A673 (cell line): ENCODE measurements around the gene RIMS3. TPM values are rescaled to one million over a fixed set of nuclear protein-coding genes. Genes with fewer than 3 reads are reported as not detected.

Source experiments
- BruUV-seq: library from RNA; stranded (reverse); fragments of 400-500 nt; replicated peaks from 2 replicates; lab custom pipeline; 2021; lab: Mats Ljungman, UMichigan
- CTCF ChIA-PET: fragments of 300-600 bp; sonication (Branson Sonifier 250); formaldehyde crosslinking; loops from one replicate; lab custom pipeline; 2022; ENCODE audit warnings: antibody characterized with exemption; lab: Charles Lee
- POLR2A ChIA-PET: fragments of 300-600 bp; sonication (Branson Sonifier 250); formaldehyde crosslinking; loops from one replicate; lab custom pipeline; 2022; ENCODE audit warnings: antibody characterized with exemption; ENCODE audit not compliant: low non-redundant PET; lab: Charles Lee
- DNase-seq: peaks from one replicate; pipeline ENCODE4 v3.0.0-alpha.2; 2015; ENCODE audit warnings: low spot score
- H3K27ac ChIP-seq: fragments of 200-600 bp; sonication (generic); 2 replicates; pipeline ENCODE4 v1.5.1; 2016; ENCODE audit warnings: mixed run types, low read depth, mild to moderate bottlenecking, mixed read lengths, antibody characterized with exemption, low read length; ENCODE audit not compliant: poor library complexity, severe bottlenecking
- H3K27me3 ChIP-seq: fragments of 200-600 bp; sonication (generic); replicated peaks from 2 replicates; pipeline ENCODE4 v1.6.1; 2017; ENCODE audit warnings: mixed run types, low read depth, mild to moderate bottlenecking, mixed read lengths, antibody characterized with exemption, low read length; ENCODE audit not compliant: insufficient read depth, poor library complexity
- H3K36me3 ChIP-seq: fragments of 200-600 bp; sonication (generic); 2 replicates; pipeline ENCODE4 v1.6.1; 2016; ENCODE audit warnings: mixed run types, mild to moderate bottlenecking, mixed read lengths, antibody characterized with exemption, low read length; ENCODE audit not compliant: insufficient read depth, poor library complexity, severe bottlenecking
- H3K4me1 ChIP-seq: fragments of 200-600 bp; sonication (generic); 2 replicates; pipeline ENCODE4 v1.6.1; 2017; ENCODE audit warnings: mixed run types, mild to moderate bottlenecking, mixed read lengths, antibody characterized with exemption, low read length; ENCODE audit not compliant: insufficient read depth, poor library complexity, severe bottlenecking
- H3K4me3 ChIP-seq: fragments of 200-600 bp; sonication (generic); 2 replicates; pipeline ENCODE4 v1.5.1; 2016; ENCODE audit warnings: low read depth, mixed run types, mild to moderate bottlenecking, mixed read lengths, low read length; ENCODE audit not compliant: poor library complexity, severe bottlenecking
- H3K9me3 ChIP-seq: fragments of 200-600 bp; sonication (generic); 2 replicates; pipeline ENCODE4 v1.6.1; 2016; ENCODE audit warnings: mixed run types, low read depth, mild to moderate bottlenecking, mixed read lengths, antibody characterized with exemption, low read length; ENCODE audit not compliant: poor library complexity, severe bottlenecking
- EZH2 ChIP-seq: fragments of 200-600 bp; sonication (generic); IDR thresholded peaks from 2 replicates; pipeline ENCODE4 v1.6.1; 2017; ENCODE audit warnings: borderline replicate concordance, low read depth, mild to moderate bottlenecking, mixed read lengths, antibody characterized with exemption, low read length; ENCODE audit not compliant: poor library complexity, severe bottlenecking
- intact Hi-C: fragments of 100-400 bp; cut with micrococcal nuclease; formaldehyde crosslinking; loops from one replicate; pipeline ENCODE4 v1.10.0; 2022; ENCODE audit not compliant: unreplicated experiment
- total RNA-seq: library from RNA; stranded (reverse); gene quantifications from 2 replicates; pipeline ENCODE4 v1.2.3, GENCODE V29; 2021
- TF ChIP-seq, protein P1 (sequence below): fragments of 300-800, 200-600 bp; sonication (generic); conservative IDR thresholded peaks from 2 replicates; pipeline ENCODE4 v1.5.1; 2017; ENCODE audit warnings: low read depth, mild to moderate bottlenecking, antibody characterized with exemption, low read length, moderate library complexity, mixed read lengths

Gene RIMS3
- total RNA-seq, 1 experiment from 2014 or later: 9.9 TPM

DNA sequence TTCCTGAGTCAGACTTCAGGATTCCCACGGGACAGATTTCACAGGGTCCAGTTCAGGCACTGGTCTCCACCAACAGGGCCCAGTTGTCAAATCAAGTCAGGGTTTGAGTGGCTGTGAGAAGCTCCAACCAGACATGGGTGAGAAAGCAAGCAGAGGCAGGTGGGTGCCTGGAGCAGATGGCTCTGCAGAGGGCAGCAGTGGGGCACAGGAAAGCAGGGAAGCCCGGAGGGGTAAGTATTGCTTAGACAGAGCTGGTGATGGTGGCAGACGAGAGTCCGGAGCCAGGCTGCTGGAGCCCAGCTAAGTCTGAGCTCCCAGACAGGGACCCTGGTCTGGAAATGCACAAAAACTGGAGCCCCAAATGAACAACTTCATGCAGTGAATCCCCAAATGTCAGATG is 40.4 kb downstream of the RIMS3 start:
- Histone ChIP-seq H3K4me3 (no peak overlapping the region), H3K9me3 (no peaks in the 10 kb centered on the region), H3K27me3 (no peaks in the 10 kb centered on the region), H3K4me1 (no peaks in the 10 kb centered on the region), H3K36me3 (no peaks in the 10 kb centered on the region), H3K27ac (no peak overlapping the region)
- peak; percentile 18 for DNase-seq
- ChIA-PET POLR2A (no interaction called here), CTCF (interaction anchor here (0.6 kb wide), 1 partner anchor 33 kb away, joined by 3 read pairs; no protein-coding TSS in a partner anchor)
- intact Hi-C loops: no loop called here
- no TSS peak for BruUV-seq
- TF ChIP-seq, protein P1, sequence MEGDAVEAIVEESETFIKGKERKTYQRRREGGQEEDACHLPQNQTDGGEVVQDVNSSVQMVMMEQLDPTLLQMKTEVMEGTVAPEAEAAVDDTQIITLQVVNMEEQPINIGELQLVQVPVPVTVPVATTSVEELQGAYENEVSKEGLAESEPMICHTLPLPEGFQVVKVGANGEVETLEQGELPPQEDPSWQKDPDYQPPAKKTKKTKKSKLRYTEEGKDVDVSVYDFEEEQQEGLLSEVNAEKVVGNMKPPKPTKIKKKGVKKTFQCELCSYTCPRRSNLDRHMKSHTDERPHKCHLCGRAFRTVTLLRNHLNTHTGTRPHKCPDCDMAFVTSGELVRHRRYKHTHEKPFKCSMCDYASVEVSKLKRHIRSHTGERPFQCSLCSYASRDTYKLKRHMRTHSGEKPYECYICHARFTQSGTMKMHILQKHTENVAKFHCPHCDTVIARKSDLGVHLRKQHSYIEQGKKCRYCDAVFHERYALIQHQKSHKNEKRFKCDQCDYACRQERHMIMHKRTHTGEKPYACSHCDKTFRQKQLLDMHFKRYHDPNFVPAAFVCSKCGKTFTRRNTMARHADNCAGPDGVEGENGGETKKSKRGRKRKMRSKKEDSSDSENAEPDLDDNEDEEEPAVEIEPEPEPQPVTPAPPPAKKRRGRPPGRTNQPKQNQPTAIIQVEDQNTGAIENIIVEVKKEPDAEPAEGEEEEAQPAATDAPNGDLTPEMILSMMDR: peak; percentile 44
- TF ChIP-seq EZH2: no peak

DNA sequence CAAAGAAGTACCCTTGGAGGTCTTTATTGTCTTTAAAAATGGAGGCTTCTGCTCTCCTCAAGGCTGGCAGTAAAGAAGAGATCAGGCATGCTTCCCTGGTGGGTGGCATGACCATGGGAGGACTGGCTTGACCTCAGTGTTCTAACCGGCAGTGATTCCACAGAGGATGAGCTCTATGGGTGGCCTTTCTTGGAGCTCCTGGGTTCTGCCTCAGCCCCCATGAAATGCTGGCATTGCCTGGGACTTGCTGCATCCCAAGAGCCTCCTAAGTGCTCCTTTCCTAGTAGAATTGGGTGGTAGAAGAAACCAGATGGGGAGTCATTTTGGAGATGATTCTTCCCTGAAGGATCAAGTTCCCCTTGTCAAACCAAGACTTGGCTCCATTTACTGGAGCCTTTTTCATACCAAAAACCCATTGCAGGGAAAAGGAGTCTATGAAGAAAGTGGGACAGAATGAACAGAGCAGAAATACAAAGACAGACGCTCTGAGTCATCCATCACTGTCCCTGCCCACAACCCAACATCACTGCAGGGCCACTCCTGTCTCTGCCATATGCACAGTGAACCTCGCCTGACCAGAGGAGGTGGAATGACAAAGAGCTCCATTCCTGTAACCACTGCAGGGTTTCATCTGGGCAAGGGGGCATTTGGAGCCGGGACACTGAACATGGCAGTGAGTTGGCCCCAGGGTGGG is 42.4 kb downstream of the RIMS3 start:
- no peaks in the 10 kb centered on the region for H3K36me3 ChIP-seq
- no peak for TF ChIP-seq EZH2
- TF ChIP-seq, protein P1: no peak
- H3K27ac ChIP-seq: no peak overlapping the region
- H3K27me3 ChIP-seq: no peaks in the 10 kb centered on the region
- CTCF ChIA-PET: no interaction called here
- intact Hi-C loops: no loop called here
- H3K4me1 ChIP-seq: no peaks in the 10 kb centered on the region
- H3K4me3 ChIP-seq: no peak overlapping the region
- DNase-seq: no peak
- POLR2A ChIA-PET: no interaction called here
- BruUV-seq: no TSS peak
- no peaks in the 10 kb centered on the region for H3K9me3 ChIP-seq

DNA sequence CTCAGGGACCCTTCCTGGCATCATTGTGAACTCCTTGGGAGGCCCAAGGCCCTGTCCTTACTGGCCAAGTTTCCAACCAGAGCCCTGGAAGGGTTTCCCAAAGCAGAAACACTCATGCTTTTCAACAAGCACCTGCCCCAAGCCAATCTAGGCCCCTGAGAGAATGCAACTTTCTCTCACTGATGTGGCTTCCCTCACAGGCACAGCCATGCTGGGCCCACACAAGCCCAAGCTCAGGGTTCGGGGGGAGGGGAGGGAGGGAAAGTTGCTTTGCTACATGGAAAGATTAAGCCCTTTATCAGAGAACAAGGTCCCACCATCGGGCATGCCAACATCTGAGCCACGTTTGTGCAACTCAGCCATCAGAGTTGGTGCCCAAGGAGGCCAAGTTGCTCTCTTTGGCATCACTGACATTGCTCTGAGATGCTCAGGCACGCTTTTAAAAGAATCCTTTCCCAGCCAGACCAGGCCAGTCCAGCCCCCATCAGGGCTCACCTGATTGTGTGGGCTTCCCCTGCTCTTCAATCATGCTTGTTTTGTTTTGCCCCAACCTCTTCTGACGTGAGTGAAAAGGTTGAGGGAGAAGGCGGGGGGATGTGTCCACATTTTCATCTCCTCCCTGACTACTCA is 43.5 kb downstream of the RIMS3 start:
- no TSS peak for BruUV-seq
- no peaks in the 10 kb centered on the region for H3K27me3 ChIP-seq
- DNase-seq: no peak
- H3K4me3 ChIP-seq: no peak overlapping the region
- H3K36me3 ChIP-seq: no peaks in the 10 kb centered on the region
- intact Hi-C loops: no loop called here
- no peaks in the 10 kb centered on the region for H3K9me3 ChIP-seq
- no peak overlapping the region for H3K27ac ChIP-seq
- TF ChIP-seq EZH2: no peak
- TF ChIP-seq, protein P1: no peak
- ChIA-PET CTCF (no interaction called here), POLR2A (no interaction called here)
- no peaks in the 10 kb centered on the region for H3K4me1 ChIP-seq
